ENCODE data around the gene IFRD2. TPM values are rescaled to one million over a fixed set of nuclear protein-coding genes. Genes with fewer than 3 reads are reported as not detected.
A peak's percentile ranks its signal among the peaks of the same experiment; 100 is the strongest.

IFRD2 gene
- total RNA-seq, 6 donors from 2014 or later = 45.4 to 126 (median 77.5) TPM

DNA sequence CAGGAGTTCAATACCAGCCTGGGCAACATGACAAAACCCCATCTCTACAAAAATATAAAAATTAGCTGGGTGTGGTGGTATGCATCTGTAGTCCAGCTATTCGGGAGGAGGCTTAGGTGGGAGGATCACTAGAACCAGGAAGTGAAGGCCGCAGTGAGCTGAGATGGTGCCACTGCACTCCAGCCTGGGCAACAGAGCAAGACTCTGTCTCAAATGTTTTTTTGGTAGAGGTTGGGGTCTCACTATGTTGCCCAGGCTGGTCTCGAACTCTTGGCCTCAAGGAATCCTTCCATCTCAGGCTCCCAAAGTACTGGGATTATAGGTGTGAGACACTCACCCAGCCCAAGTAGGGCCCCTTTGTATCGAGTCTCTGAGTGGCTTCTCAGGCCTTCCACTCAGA lies 1.9 kb upstream of the IFRD2 start:
- 79 to 83% methylated on average over 4 of the region's 4 CpGs for WGBS, 2 donors
- ATAC-seq (ENCODE audit: low FRiP score in 2 of 2) (no peak), DNase-seq (no peak)
- H3K36me3 ChIP-seq = peaks cover 10 to 18% (median 13%) of the 10 kb centered on the region in 4 donors
- no peaks in the 10 kb centered on the region for H3K9me3 ChIP-seq
- no peak overlapping the region for H3K4me3 ChIP-seq
- H3K27ac ChIP-seq = no peak overlapping the region
- H3K27me3 ChIP-seq = no peaks in the 10 kb centered on the region
- no peak for TF ChIP-seq POLR2A (IDR thresholded peaks at IDR 0.05)
- peaks cover 29 to 37% (median 32%) of the 10 kb centered on the region in 4 donors for H3K4me1 ChIP-seq

DNA sequence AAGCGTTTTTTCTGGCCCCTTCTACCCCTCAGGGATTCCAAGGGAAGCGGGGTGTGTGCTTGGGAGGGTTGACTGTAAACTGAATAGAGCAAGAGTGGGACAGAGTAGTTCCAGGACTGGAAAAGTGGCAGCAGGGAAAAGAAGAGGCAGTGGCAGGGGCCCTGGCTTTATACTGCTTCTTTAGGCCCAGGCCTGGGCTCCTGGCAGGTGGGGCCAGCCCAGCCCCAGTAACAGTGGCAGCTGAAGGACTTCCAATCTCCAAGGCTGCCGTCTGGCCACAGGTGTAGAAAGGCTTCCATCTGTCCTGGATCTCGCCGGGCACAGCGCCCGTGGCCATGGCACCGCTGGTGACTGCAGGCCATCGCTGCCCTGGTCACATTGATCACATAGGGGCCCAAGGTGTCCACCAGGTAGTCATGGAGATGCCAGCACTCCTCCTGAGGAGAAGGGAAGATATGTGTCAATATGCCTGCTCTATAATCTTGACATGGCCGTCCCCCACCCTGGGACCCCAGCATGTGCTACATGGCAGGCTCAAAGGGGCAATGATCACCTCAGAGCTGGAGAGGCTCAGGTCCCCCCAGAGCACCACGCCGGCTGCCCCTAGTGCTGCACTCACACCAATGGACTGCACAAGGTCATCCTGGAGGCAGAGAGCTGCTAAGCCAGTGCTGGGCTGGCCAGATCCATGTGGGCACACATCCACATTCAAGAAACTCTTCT lies 1.0 kb upstream of the IFRD2 start:
- ATAC-seq (ENCODE audit: low FRiP score in 2 of 2) (no peak), DNase-seq (peak in 1 of 2 donors; percentile 87)
- no peaks in the 10 kb centered on the region for H3K27me3 ChIP-seq
- H3K36me3 ChIP-seq = peaks cover 11 to 26% (median 22%) of the 10 kb centered on the region in 4 donors
- TF ChIP-seq EP300 (IDR thresholded peaks at IDR 0.05) (no peak), POLR2A (IDR thresholded peaks at IDR 0.05) (no peak), POLR2AphosphoS5 (IDR thresholded peaks at IDR 0.05) (no peak)
- TF ChIP-seq, protein P1, sequence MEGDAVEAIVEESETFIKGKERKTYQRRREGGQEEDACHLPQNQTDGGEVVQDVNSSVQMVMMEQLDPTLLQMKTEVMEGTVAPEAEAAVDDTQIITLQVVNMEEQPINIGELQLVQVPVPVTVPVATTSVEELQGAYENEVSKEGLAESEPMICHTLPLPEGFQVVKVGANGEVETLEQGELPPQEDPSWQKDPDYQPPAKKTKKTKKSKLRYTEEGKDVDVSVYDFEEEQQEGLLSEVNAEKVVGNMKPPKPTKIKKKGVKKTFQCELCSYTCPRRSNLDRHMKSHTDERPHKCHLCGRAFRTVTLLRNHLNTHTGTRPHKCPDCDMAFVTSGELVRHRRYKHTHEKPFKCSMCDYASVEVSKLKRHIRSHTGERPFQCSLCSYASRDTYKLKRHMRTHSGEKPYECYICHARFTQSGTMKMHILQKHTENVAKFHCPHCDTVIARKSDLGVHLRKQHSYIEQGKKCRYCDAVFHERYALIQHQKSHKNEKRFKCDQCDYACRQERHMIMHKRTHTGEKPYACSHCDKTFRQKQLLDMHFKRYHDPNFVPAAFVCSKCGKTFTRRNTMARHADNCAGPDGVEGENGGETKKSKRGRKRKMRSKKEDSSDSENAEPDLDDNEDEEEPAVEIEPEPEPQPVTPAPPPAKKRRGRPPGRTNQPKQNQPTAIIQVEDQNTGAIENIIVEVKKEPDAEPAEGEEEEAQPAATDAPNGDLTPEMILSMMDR (IDR thresholded peaks at IDR 0.05) = no peak
- peaks cover 21 to 30% (median 26%) of the 10 kb centered on the region in 4 donors for H3K4me1 ChIP-seq
- peak overlapping the region; percentile 84 to 94 (median 92) for H3K27ac ChIP-seq
- no peaks in the 10 kb centered on the region for H3K9me3 ChIP-seq
- 76 to 82% methylated on average over 9 to 12 of the region's 12 CpGs for WGBS, 2 donors
- H3K4me3 ChIP-seq = peak overlapping the region in 1 of 4 donors; percentile 91

DNA sequence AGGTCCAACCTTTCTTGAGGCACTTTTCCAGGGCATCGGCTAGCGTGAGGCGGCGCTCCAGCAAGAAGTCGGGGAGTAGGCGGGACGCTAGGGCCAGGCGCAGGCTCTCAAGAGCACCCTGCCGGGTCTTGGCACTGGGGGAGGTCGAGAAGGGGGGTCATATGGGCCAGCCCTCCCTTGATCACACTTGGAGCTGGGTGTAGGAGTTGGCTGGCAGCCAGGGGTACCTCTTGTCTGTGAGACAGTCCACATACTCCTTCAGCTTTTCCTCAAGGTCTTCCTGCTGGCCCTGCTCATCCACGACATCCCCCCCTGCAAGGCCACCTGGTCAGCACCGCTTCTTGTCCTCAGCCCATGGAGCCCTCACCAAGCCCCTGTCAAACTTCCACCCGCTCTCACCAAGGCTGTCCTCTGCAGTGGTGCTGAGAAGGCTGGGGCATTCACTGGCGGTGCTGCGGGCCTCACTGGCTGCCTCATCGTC lies 2.0 kb downstream of the IFRD2 start:
- no peak overlapping the region for H3K27ac ChIP-seq
- no peak overlapping the region for H3K4me3 ChIP-seq
- WGBS, 2 donors = 79 to 96% methylated on average over 8 to 16 of the region's 16 CpGs
- no peaks in the 10 kb centered on the region for H3K27me3 ChIP-seq
- TF ChIP-seq POLR2A (IDR thresholded peaks at IDR 0.05) = no peak
- TF ChIP-seq, protein P1 (IDR thresholded peaks at IDR 0.05) = no peak
- no peak for TF ChIP-seq POLR2AphosphoS5 (IDR thresholded peaks at IDR 0.05)
- TF ChIP-seq EP300 (IDR thresholded peaks at IDR 0.05) = no peak
- H3K36me3 ChIP-seq = peaks cover 18 to 44% (median 39%) of the 10 kb centered on the region in 4 donors
- ATAC-seq (ENCODE audit: low FRiP score in 2 of 2) (no peak), DNase-seq (peak in 1 of 2 donors; percentile 68)
- H3K4me1 ChIP-seq = peaks cover 16 to 24% (median 21%) of the 10 kb centered on the region in 4 donors
- no peaks in the 10 kb centered on the region for H3K9me3 ChIP-seq

DNA sequence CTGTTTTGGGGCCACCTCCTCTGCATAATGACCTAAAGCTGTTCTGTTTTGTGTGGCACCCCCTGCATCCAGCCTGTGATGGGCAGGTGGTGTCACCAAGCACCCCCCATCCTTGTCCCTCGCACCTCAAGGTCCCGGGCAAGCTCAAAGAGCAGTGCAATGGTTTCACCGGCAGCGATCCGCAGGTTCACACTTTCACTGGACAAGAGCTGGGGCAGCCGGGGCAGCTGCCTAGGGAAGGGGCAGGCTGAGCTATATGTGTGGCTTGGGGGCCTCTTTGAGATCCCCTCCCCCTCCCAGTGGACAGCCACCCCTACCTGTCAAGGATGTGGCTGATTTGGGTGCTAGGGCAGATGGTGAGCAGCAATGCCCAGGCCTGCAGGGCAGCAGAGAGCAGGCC lies 3.1 kb downstream of the IFRD2 start:
- peaks cover 18 to 44% (median 39%) of the 10 kb centered on the region in 4 donors for H3K36me3 ChIP-seq
- no peak overlapping the region for H3K27ac ChIP-seq
- TF ChIP-seq, protein P1 (IDR thresholded peaks at IDR 0.05) = no peak
- no peak for TF ChIP-seq POLR2AphosphoS5 (IDR thresholded peaks at IDR 0.05)
- no peak for TF ChIP-seq POLR2A (IDR thresholded peaks at IDR 0.05)
- TF ChIP-seq EP300 (IDR thresholded peaks at IDR 0.05) = no peak

DNA sequence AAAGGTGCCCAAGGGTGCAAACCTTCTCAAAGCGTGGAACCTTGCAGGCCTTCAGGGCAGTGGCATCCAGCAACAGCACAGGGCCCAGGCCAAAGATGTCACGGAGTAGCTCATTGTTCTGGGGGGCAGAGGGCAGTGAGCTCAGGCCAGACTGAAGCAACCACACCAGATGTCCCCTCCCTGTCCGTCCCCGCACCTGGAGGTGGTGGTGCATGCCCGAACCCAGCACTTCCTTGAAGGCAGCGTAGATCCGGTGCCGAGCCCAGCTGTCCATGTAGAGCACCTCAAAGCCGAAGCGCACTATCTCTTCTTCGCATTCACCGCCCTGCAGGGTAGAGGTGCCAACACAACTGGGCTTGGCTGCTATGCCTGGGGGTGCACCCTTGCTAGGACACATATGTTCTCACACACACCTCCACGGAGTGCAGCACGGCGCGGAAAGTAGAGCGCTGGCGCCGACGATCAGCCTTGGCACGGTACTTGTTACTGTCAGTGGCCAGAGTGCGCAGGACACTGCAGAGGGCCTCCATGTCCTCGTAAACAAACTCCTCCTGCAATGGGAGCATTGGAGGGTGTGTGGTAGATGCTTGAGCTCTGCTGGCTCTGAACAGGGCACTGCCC lies 3.7 kb downstream of the IFRD2 start:
- H3K36me3 ChIP-seq = peaks cover 18 to 44% (median 39%) of the 10 kb centered on the region in 4 donors
- ATAC-seq (ENCODE audit: low FRiP score in 2 of 2) (no peak), DNase-seq (no peak)
- H3K27ac ChIP-seq = no peak overlapping the region
- TF ChIP-seq POLR2AphosphoS5 (IDR thresholded peaks at IDR 0.05) (no peak), EP300 (IDR thresholded peaks at IDR 0.05) (no peak), POLR2A (IDR thresholded peaks at IDR 0.05) (no peak)
- TF ChIP-seq, protein P1 (IDR thresholded peaks at IDR 0.05) = no peak
- no peaks in the 10 kb centered on the region for H3K27me3 ChIP-seq
- no peak overlapping the region for H3K4me3 ChIP-seq
- H3K4me1 ChIP-seq = peaks cover 16 to 24% (median 21%) of the 10 kb centered on the region in 4 donors
- WGBS, 2 donors = 96 to 97% methylated on average over 11 to 23 of the region's 23 CpGs
- H3K9me3 ChIP-seq = no peaks in the 10 kb centered on the region

More for the DNA sequence above, 3.1 kb downstream of the IFRD2 start:
- WGBS, 2 donors = 95 to 98% methylated on average over 6 of the region's 6 CpGs
- H3K4me3 ChIP-seq = no peak overlapping the region
- no peaks in the 10 kb centered on the region for H3K27me3 ChIP-seq
- H3K4me1 ChIP-seq = peaks cover 16 to 24% (median 21%) of the 10 kb centered on the region in 4 donors
- ATAC-seq (ENCODE audit: low FRiP score in 2 of 2) = no peak
- H3K9me3 ChIP-seq = no peaks in the 10 kb centered on the region
- DNase-seq = no peak

Data from upper lobe of left lung (tissue), 6 donors.